Suprapubic skin (tissue), 4 donors: ENCODE data around the gene MCTP1. TPM values are rescaled to one million over a fixed set of nuclear protein-coding genes. Genes with fewer than 3 reads are reported as not detected.

Experiments
- DNase-seq, 2 donors: peaks; one replicate each; pipeline ENCODE4 v3.0.0-alpha.2; 2019; ENCODE audit warnings: low spot score in 2 of 2
- H3K27ac ChIP-seq: fragments of 200-600 bp; sonication (generic); one replicate; pipeline ENCODE4 v1.5.1; 2019
- H3K27me3 ChIP-seq: fragments of 200-600 bp; sonication (generic); one replicate; pipeline ENCODE4 v1.5.1; 2019
- H3K36me3 ChIP-seq: fragments of 200-600 bp; sonication (generic); one replicate; pipeline ENCODE4 v1.5.1; 2019
- H3K4me1 ChIP-seq: fragments of 200-600 bp; sonication (generic); one replicate; pipeline ENCODE4 v1.5.1; 2019
- H3K4me3 ChIP-seq: fragments of 200-600 bp; sonication (generic); one replicate; pipeline ENCODE4 v1.5.1; 2019; ENCODE audit warnings: mild to moderate bottlenecking
- H3K9me3 ChIP-seq: fragments of 200-600 bp; sonication (generic); one replicate; pipeline ENCODE4 v1.5.1; 2019
- EP300 ChIP-seq: sonication (generic); formaldehyde crosslinking; IDR thresholded peaks from one replicate; pipeline ENCODE4 v1.6.1; 2017; ENCODE audit warnings: antibody characterized with exemption
- POLR2A ChIP-seq, 2 donors: fragments of 450-650 bp; IDR thresholded peaks; one replicate each; pipeline ENCODE4 v1.6.1; 2017; ENCODE audit warnings: antibody characterized with exemption in 2 of 2, mild to moderate bottlenecking in 2 of 2, moderate library complexity in 2 of 2
- POLR2AphosphoS5 ChIP-seq, 3 donors: sonication (generic); formaldehyde crosslinking; IDR thresholded peaks; one replicate each; pipeline ENCODE4 v1.6.1; 2017; ENCODE audit warnings: antibody characterized with exemption in 3 of 3
- WGBS: methylation state at CpG from one replicate; pipeline ENCODE4 v1.1.5; 2018; 5-methylcytosine and 5-hydroxymethylcytosine counted together
- total RNA-seq, 4 donors: library from RNA; depleted of rRNA; stranded (reverse); fragments of >200 nt; gene quantifications; one replicate each; pipeline ENCODE4 v1.1.0, GENCODE V29; 2016
- TF ChIP-seq, protein P1 (sequence below), 2 donors: fragments of 200-600 bp in 1 of 2; fragments of 450-650 bp in 1 of 2; sonication (generic) in 1 of 2; IDR thresholded peaks; one replicate each; pipeline ENCODE4 v1.5.1; 2016 to 2019; ENCODE audit warnings: antibody characterized with exemption in 2 of 2, mild to moderate bottlenecking in 1 of 2, moderate library complexity in 1 of 2

The MCTP1 gene
- total RNA-seq, 4 donors from 2014 or later, result 5.0 to 19.1 (median 10.6) TPM

- no peak overlapping the region for H3K4me3 ChIP-seq
- no peaks in the 10 kb centered on the region for H3K9me3 ChIP-seq
- no peak for TF ChIP-seq POLR2A (IDR thresholded peaks at IDR 0.05)
- TF ChIP-seq, protein P1, sequence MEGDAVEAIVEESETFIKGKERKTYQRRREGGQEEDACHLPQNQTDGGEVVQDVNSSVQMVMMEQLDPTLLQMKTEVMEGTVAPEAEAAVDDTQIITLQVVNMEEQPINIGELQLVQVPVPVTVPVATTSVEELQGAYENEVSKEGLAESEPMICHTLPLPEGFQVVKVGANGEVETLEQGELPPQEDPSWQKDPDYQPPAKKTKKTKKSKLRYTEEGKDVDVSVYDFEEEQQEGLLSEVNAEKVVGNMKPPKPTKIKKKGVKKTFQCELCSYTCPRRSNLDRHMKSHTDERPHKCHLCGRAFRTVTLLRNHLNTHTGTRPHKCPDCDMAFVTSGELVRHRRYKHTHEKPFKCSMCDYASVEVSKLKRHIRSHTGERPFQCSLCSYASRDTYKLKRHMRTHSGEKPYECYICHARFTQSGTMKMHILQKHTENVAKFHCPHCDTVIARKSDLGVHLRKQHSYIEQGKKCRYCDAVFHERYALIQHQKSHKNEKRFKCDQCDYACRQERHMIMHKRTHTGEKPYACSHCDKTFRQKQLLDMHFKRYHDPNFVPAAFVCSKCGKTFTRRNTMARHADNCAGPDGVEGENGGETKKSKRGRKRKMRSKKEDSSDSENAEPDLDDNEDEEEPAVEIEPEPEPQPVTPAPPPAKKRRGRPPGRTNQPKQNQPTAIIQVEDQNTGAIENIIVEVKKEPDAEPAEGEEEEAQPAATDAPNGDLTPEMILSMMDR (IDR thresholded peaks at IDR 0.05), result no peak
- no peak for TF ChIP-seq POLR2AphosphoS5 (IDR thresholded peaks at IDR 0.05)
- no peak for TF ChIP-seq EP300
- no peaks in the 10 kb centered on the region for H3K36me3 ChIP-seq
- 85% methylated on average over 2 of the region's 2 CpGs for WGBS
- no peak overlapping the region for H3K27ac ChIP-seq
- peaks cover 4% of the 10 kb centered on the region for H3K27me3 ChIP-seq
- H3K4me1 ChIP-seq, result no peaks in the 10 kb centered on the region
- DNase-seq, result no peak
These were observed 32.2 kb upstream of the MCTP1 start for GRCh38 chr5:95317085-95317484.

DNA sequence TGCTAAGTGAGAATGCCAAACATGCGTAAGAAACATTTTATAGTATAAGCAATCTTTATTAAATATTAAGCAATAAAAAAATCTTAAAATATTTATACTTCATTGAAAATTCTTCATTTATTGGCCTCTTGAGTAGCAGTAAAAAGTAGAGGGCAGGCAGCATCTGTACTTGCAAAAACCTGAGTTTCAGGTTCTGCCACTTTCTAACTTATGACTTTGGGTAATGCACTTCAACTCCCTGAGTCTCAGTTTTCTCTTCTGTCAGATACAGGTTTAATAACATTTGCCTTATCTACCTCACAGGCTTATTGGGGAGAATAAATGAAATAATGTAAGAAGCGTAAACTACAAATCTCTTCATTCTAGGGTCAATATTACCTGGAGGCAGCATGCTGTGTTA is 19.8 kb upstream of the MCTP1 start:
- WGBS, result 85% methylated on average over 2 of the region's 2 CpGs
- TF ChIP-seq EP300, result no peak
- no peak for TF ChIP-seq POLR2A (IDR thresholded peaks at IDR 0.05)
- TF ChIP-seq POLR2AphosphoS5 (IDR thresholded peaks at IDR 0.05), result no peak
- TF ChIP-seq, protein P1 (IDR thresholded peaks at IDR 0.05), result no peak
- H3K4me1 ChIP-seq, result no peaks in the 10 kb centered on the region
- no peak overlapping the region for H3K4me3 ChIP-seq
- H3K9me3 ChIP-seq, result no peaks in the 10 kb centered on the region
- no peak for DNase-seq
- H3K27me3 ChIP-seq, result no peaks in the 10 kb centered on the region
- H3K36me3 ChIP-seq, result no peaks in the 10 kb centered on the region
- H3K27ac ChIP-seq, result no peak overlapping the region

DNA sequence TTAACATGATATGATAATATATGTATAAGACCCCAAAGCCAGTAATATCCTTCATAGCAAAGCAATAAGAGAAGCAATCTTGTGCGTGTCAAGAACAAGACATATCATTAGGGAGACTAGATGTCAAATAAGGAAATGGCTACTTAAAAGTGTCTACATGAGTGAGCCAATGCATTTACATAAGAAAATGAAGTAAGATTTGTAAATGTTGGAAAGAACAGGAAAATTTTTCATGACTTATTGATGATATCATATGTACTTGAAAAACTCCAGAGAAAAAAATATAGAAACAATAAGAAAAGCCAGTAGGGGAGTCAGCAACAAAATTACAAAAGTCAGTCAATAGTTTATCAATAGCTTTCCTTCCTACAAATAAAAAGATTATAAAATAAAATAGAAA is 13.8 kb upstream of the MCTP1 start:
- Histone ChIP-seq H3K27me3 (peaks cover 2% of the 10 kb centered on the region), H3K4me3 (no peak overlapping the region), H3K4me1 (no peaks in the 10 kb centered on the region), H3K9me3 (no peaks in the 10 kb centered on the region), H3K27ac (no peak overlapping the region), H3K36me3 (no peaks in the 10 kb centered on the region)
- TF ChIP-seq, protein P1 (IDR thresholded peaks at IDR 0.05), result no peak
- TF ChIP-seq POLR2A (IDR thresholded peaks at IDR 0.05) (no peak), POLR2AphosphoS5 (IDR thresholded peaks at IDR 0.05) (no peak), EP300 (no peak)
- WGBS, result 82% methylated on average over 1 of the region's 1 CpG
- DNase-seq, result no peak

DNA sequence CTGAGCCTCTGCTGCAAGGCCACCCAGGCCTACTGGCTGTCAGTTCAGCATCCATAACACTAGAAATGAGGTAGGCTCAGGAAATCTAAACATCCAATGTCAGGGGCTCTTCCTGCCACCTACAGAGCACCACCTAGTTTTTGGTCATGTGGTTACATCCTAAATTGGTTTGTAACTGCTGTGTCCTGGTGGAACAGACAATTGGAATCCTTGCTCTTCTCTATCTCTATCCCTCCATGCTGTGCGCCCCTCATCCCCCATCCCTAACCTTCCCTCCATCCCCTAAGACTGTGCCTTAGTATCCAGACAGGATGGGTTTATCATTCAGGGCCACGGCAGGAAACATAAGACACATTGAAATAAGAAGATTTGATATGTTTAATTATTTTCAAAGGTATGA is 11.4 kb upstream of the MCTP1 start:
- no peaks in the 10 kb centered on the region for H3K4me1 ChIP-seq
- DNase-seq, result no peak
- no peak overlapping the region for H3K4me3 ChIP-seq
- peaks cover 2% of the 10 kb centered on the region for H3K27me3 ChIP-seq
- no peak overlapping the region for H3K27ac ChIP-seq
- TF ChIP-seq, protein P1 (IDR thresholded peaks at IDR 0.05), result no peak
- TF ChIP-seq EP300, result no peak
- TF ChIP-seq POLR2A (IDR thresholded peaks at IDR 0.05), result no peak
- no peak for TF ChIP-seq POLR2AphosphoS5 (IDR thresholded peaks at IDR 0.05)
- 80% methylated on average over 2 of the region's 2 CpGs for WGBS
- H3K36me3 ChIP-seq, result no peaks in the 10 kb centered on the region
- no peaks in the 10 kb centered on the region for H3K9me3 ChIP-seq

DNA sequence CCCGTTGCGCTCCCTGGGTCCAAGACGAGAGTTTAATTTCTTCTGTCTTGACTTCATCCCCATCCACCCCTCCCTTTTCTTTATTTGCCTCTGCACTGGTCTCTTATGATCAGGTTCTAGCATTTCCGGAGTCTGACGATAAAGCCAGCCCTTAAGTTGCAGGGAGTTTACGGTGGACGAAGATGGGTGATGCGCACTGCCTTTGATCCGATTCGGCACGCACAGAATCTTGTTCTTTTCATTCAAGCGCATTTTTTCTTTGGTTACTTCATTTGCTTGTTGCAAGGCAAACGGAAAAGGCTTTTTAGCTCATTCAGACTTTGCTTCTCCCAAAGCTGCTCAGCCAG is 488 bp upstream of the MCTP1 start:
- Histone ChIP-seq H3K27me3 (peaks cover 69% of the 10 kb centered on the region), H3K36me3 (no peaks in the 10 kb centered on the region), H3K27ac (no peak overlapping the region), H3K4me3 (peak overlapping the region; percentile 67), H3K9me3 (no peaks in the 10 kb centered on the region), H3K4me1 (peaks cover 25% of the 10 kb centered on the region)
- 2% methylated on average over 13 of the region's 13 CpGs for WGBS
- no peak for DNase-seq
- no peak for TF ChIP-seq EP300
- no peak for TF ChIP-seq POLR2A (IDR thresholded peaks at IDR 0.05)
- no peak for TF ChIP-seq POLR2AphosphoS5 (IDR thresholded peaks at IDR 0.05)
- TF ChIP-seq, protein P1 (IDR thresholded peaks at IDR 0.05), result no peak
